HG03439 (cell line): ENCODE data around the gene TPT1.
"Not testable (repeated sequence)": the region's sequence is repeated elsewhere in the genome, so short reads cannot be mapped to it uniquely, and the experiment has no call there.

Source experiments
- ATAC-seq: cut with Tn5 transposase; IDR thresholded peaks from one replicate; pipeline ENCODE4 v1.9.1; 2021; ENCODE audit warnings: mild to moderate bottlenecking, moderate library complexity; ENCODE audit not compliant: unreplicated experiment

The TPT1 gene

DNA sequence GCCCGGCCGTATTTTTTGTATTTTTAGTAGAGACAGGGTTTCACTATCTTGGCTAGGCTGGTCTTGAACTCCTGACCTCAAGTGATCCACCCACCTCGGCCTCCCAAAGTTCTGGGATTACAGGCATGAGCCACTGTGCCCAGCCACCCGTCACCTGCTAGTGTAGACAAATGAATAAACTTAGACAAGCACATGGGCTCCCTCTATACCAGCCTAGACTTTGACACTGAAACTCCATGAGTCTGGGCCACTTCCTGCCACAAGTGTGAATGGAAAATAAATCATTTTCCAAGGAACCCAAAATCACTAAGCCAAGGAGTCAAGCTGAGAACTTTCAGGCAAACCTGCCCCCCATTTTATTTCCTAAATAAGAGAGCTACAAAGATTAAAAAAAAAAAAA is 27.0 kb upstream of the TPT1 start:
- no peak for ATAC-seq

DNA sequence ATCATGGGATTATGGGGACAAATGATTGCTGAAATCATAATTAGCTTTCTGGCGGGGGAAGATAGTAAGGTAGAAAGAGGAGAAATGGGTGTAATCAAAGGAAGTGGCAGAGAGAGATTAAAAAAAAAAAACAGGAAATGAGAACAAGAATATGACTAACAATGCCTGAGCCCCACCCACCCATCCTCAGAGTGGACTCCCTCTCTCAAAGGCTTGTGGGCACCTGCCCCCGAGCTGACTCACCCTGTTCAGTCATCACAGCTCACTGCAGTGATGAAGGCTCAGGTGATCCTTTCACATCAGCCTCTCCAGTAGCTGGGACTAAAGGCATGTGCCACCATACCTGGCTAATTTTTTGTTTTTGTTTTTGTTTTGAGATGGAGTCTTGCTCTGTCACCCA is 26.4 kb upstream of the TPT1 start:
- peak; percentile 92 for ATAC-seq

DNA sequence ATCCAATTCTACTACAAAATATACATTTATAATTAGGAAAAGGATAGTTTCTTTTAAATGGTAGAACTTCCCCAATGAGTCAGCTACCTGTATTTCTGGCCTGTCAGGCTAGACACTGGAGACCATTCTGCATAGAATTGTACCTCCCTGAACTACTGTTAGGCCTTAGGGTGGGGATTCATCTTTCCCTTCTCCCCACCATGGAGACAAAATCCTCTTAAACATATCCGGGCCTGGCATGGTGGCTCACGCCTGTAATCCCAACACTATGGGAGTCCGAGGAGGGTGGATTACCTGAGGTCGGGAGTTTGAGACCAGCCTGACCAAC is 24.5 kb upstream of the TPT1 start:
- no peak for ATAC-seq

DNA sequence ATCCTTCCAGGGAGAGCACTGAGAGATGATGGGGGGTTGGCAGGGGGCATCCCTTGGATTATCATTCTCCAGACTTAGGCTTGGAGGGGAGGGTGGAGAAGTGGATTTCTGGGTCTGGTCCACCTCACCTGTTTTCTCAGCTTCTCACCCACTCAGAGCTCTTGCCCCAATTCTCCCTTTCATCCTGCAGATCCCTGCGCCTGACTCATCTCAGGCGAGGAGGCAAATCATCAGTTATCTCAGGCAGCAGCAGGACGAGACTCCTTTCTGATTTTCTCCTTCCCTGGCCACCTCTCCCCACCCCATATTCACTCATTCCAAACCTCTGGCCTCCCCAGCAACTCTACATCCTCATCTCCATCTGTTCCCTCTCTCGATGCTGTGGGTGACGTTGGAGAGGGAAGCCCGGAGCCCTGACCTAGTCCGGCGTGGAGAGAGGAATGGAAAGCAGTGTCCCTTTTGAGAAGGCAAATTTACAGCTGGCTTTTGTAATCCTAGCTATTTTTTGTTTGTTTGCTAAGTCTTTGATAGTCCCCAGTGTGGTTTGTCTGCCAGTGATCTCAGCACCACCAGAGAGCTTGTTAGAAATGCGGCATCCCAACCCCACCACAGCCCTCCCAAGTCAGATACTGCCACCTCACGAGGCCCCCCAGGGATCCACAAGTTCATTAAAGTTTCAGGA is 24.0 kb upstream of the TPT1 start:
- no peak for ATAC-seq

DNA sequence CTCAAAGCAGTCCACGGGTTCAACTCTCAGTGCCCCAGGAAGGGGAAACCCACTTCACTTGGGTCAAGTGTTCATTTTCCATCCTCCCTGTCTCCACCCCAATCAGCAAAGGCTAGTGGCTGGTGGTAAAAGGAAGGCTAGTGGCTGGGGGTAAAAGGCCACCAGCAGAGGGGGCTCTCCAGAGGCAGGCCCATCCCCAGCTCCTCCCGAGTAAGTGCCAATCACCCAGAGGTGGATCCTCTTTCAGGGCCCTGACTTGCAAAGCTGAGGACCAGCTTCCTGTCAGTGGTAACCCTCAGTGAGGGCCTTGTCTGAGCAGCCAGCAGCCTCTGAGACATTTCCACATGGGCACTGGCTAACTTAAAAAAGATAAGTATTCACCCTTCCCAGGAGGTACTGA is 22.0 kb upstream of the TPT1 start:
- ATAC-seq: no peak

DNA sequence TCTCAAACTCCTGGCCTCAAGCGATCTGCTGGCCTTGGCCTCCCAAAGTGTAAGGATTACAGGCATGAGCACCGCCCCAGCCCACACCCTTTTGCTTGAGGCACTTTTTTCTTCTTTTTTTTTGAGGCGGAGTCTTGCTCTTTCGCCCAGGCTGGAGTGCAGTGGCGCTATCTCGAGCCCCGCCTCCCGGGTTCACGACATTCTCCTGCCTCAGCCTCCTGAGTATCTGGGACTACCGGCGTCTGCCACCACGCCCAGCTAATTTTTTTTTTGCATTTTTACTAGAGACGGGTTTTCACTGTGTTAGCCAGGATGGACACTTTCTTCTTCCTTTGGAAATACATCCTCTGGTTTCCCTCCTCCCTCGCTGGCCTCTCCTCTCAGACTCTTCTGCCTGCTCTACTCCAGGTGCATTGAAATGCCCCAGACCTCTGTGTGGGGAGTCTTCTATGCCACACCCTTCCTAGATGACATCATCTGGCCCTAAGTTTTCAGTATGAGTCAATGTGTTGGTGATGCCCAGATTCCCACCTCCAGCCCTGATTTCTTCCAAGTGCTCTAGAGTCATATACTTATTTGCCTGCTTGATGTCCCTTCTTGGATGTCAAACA is 20.7 kb upstream of the TPT1 start:
- ATAC-seq: no peak

DNA sequence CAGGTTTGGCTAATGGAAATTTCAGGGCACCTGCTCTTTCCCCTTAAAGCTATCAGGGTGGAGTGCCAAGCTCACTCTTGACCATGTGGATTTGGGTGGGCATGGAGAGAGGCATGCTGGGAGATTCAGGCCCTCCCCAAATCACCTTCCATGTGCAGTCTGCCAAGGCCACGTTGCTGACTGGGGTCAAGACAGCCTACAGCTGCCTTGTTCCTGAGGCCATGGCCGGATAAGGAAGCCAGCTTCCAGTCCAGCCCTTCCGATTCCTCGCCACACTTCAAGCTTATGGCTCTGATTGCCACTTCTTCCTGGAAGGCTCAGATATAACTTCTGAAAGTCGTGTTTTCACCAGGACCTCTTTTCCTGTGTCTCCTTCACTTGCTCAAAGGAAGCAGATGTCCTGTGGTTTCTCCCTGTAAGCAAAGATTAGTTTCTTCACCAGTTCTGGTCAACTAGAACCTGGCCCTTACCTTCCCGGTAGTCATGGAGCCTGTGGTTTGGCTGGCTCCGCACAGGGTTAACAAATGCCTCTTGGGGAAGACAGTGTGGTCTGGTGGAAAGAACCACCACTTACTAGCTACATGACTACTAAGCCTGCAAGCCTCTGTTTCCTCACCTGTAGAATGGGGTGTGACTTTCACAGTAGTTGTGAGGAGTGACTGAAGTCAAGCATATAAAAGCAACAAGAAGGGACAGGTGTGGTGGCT is 16.1 kb upstream of the TPT1 start:
- ATAC-seq: no peak

DNA sequence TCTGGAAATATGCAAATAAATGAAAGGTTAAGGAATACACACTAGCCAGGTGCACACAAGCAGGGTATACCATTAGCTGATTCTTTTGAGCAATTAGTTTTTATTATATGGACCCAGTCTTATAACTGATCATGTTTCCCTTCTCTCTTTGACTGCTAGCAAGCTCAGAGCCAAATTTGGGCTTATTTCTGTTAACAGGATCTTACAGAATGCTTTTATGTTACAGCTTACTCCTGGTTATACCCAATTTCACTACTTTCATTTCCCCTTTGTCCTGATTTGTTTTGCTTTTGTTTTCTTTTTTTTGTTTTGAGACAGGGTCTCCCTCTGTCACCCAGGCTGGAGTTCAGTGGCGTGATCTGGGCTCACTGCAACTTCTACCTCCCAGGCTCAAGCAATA is 12.9 kb upstream of the TPT1 start:
- ATAC-seq: no peak

DNA sequence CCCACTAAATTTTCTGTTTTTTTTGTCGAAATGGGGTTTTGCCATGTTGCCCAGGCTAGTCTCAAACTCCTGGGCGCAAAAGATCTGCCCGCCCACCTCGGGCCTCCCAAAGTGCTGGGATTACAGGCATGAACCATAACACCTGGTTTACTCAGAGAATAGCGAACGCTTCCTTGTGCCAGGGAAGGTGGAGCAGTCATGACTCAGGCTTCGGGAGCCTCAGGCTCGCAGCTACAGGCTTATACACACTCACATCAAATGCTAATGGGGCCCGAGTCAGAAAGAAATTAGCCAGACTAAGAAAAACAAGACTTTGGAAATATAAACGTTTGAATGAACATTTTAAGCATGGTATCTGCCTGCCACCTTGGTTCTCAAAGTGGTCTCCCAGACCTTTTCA is 11.0 kb upstream of the TPT1 start:
- no peak for ATAC-seq

DNA sequence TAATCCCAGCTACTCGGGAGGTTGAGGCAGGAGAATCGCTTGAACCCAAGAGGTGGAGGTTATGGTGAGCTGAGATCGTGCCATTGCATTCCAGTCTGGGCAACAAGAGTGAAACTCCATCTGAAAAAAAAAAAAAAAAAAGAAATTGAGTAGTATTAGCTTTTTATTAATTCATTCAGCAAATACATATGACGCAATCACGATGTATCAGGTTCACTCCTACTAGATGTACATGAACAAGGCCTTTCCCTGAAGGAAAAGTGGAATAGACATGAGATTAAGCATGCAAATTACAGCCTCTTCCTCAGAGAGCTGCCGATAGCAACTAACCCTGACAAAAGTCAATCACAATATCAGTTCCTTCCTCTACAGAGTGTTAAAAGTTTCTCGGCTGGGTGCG is 9.2 kb upstream of the TPT1 start:
- no peak for ATAC-seq

DNA sequence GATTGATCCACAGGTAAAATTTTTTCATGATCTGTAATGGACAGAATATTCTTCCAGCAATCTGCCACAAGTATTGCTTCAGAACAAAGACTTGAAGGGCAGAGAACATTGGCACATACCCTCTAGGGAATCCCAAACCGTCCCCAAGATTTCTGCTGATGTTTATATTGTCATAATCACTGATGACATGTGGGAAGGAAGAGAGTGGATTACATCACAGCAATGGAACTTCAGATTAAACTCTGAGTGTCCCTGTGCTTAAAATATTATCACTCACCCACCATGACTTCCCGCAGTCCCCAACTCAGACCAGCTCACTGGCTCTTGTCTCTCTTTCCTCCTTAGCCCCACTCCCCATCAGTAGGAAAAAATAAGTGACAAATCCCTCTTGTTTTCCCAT is 8.5 kb upstream of the TPT1 start:
- no peak for ATAC-seq

DNA sequence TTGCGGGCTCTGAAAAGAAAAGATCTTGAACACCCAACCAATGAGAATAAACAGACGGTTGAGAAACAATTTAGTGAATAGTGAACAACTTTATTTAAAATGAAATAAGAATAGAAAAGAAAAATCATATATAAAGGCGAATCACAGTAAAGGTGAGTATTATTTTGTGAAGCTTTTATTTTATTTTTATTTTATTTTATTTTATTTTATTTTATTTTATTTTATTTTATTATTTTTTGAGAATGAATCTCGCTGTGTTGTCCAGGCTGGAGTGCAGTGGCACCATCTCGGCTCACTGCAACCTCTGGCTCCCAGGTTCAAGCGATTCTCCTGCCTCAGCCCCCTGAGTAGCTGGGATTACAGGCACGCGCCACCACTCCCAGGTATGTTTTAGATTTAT is 3.1 kb upstream of the TPT1 start:
- ATAC-seq: not testable (repeated sequence)

DNA sequence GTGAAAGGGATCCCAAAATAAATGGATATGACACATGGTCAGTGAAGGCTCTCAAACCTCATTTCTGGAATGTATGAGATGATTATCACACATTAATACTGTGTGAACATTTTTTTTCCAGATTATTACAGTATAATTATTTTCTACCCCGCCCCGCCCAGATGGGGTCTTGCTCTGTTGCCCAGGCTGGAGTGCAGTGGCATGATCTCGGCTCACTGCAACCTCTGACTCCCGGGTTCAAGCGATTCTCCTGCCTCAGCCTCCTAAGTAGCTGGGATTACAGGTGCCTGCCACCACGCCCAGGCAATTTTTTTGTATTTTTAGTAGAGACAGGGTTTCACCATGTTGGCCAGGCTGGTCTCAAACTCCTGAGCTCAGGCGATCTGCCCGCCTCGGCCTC is 2.1 kb upstream of the TPT1 start:
- ATAC-seq: not testable (repeated sequence)

DNA sequence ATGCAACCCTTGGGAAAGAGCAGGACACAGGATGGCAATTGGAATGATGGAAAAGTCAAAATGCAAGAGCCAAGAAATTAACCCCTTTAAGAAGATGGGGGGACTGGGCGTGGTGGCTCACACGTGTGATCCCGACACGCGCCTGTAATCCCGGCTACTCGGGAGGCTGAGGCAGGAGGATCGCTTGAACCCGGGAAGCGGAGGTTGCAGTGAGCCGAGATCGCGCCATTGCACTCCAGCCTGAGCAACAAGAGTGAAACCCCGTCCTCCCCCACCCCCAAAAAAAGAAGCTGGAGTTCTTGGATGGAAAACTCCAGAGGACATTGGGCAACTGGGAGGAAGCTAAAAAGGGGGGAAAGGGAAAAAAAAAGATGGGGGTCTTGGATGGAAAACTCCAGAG is 1.7 kb upstream of the TPT1 start:
- not testable (repeated sequence) for ATAC-seq

DNA sequence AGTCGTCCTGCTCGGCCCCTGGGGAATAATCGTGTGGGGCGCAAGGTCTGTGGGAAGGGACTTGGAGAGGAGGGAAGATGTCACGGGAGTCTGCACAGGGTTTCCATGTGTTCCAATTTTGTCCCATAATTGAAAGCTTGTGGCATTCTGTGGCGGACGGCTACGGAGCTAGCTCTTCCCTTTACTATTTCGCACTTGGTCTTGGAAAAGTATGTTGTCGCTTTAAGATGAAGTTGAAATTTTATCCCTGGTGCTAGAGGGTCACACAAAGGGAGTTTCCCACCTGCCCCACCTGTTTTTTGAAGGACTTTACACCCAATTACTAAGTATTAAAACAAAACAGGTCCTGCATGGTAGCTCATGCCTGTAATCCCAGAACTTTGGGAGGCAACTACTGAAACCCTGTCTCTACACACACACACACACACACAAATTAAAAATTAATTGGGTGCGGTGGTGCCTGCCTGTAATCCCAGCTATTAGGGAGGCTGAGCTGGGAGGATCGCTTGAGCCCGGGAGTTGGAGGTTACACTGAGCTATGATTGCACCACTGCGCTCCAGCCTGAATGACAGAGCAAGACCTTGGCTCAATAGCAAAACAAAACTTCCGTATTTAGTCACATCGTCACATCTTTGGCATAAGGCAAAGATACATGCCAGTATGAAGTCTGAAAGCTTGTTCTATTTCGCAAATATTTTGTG is 967 bp upstream of the TPT1 start:
- ATAC-seq: no peak

DNA sequence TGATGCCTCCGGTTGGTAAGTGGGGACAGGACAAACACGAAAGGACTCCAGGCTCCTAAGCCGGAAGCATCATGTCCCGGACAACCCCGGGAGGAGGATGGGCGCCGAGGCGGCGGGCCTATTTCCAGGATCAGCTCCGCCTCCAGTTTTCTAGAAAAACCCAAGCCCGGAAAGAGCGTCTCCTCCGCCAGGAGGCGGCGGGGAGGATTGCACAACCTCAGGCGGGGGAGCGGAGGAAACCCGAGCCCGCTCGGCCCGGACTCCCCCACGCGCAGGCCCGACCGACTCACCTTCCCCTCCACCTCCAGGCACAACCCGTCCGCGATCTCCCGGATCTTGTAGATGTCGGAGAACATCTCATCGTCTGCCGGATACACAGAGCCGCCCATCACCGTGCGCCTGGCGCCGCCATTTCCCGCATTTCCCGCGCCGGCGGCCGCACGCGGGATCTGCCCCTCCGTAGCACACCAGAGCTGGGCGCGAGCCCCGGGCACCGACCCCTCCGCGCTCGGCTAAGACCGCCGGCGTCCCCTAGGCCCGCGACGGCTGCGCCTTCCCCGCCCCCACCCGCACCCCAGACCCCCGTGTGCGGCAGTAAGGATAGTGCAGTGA is 455 bp downstream of the TPT1 start:
- peak; percentile 42 for ATAC-seq

DNA sequence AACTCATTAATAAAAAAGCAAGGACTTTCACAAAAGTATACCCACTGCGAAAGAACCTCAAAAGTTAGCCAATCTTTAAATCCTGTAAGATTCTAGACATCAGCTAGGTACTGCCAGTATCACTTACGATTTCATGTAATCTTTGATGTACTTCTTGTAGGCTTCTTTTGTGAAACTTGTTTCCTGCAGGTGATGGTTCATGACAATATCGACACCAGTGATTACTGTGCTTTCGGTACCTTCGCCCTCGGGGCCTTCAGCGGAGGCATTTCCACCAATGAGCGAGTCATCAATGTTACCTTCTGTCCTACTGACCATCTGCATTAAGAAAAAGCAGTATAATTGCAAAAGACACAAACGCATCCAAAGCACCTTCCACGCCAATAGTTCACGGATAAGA is 1.1 kb downstream of the TPT1 start:
- no peak for ATAC-seq

DNA sequence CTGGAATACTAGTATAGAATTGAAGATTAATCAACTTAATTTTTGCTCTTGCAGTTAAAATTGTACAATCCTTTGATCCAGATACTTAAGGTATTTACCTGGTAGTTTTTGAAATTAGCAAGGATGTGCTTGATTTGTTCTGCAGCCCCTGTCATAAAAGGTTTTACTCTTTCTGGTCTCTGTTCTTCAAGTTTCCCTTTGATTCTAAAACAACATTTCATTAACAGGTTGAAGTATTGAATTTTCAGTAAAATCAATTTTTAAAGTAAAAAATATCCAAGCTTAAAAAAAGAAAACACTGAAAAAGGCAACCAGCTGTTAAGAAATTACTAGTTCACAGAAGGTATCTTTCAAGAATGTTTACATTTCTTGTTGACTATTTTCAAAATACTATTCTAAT is 1.6 kb downstream of the TPT1 start:
- ATAC-seq: no peak

DNA sequence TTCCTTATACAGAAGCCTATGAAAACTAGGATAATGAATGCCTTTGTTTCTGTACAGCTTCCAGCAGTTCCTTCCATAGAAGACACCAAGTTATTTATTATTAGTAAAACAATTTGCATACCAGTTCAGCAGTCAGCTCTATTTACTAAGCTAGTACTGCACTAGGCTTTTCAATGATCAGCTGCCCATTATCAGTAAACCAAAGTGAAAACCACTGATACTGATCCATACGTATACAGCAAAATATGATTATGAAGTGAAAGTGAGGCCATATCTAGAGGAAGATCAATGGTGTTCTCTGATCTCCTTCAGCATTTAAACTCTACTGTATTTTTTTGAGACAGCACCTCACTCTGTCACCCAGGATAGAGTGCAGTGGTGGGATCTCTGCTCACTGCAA is 3.2 kb downstream of the TPT1 start:
- ATAC-seq: no peak

DNA sequence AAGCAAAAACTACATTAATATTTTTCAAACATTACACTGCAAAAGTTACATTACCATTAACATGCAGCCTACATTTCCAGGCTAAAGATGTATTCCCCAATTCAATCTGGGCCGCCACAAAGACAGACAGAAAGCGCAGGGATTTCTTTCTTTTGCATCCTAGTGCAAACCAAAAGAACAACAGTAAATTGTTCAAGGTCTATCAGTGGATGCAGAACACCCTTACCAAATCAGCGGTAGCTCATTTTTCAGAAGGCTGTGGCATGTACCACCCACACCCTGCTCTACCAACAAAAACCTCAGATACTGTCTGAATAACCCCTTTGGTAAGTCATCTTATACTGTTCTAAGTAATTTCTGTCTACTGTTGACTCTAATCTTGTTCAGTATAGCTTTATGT is 3.6 kb downstream of the TPT1 start:
- no peak for ATAC-seq

DNA sequence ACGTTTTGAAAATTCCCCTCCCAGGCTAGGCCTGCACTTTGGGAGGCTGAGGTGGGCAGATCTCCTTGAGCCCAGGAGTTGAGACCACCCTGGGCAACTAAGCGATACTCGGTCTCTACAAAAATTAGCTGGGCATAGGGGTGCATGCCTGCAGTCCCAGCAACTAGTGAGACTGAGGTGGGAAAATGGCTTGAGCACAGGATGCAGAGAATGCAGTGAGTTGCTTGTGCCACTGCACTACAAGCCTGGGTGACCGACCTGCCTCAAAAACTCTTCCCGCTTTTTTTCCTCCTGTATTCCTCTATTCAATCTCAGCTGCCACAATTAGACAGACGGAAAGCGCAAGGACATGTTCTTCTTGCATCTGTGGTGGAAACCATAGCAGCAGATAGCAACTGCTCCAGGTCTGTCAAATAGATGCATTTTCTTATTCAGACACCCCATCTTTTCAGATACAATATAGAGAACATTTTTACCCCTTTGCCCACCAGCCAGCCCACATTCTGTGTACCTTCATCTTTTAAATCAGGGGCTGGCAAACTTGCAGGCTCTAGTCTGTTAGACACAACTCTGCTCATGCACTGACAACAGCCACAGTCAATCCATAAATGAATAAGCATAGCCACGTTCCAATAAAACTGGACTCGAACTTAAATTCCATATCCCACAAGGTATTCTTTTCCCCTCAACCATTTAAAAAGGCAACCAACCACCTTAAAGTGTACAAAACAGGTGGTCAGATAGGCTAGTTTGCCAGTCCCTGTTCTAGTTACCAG is 4.8 kb downstream of the TPT1 start:
- ATAC-seq: no peak
